Activated naive CD4-positive, alpha-beta T cell treated with Interleukin-2 at 50 U/mL for 16 hours (primary cell): ENCODE results near the gene LMO7.

Experiments used
- DNase-seq: peaks from one replicate; pipeline ENCODE4 v3.0.0-alpha.2; 2020

Gene LMO7

GRCh38 chr13:75860935-75861334, 224.8 kb downstream of the LMO7 start:
- DNase-seq: no peak

DNA sequence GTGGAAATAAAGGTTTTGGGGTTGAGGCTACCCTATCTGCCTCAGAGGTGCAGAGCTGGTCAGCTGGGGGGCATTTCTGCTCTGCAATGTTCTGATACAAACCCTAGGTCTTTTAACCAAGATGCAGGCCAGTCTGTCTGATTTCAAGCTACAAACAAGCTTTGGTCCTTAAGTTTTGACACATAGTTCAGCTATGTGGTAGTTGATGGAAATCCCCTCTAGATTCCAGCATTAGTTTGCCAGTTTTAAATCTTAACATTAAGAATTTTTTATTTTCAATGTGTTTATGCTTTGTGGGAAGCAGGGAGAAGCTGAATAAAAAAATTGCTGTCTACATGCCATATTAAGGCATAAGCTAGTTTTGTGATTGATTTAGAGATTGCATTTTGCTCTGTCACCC, 225.7 kb downstream of the LMO7 start:
- no peak for DNase-seq

- no peak for DNase-seq
Measured at GRCh38 chr13:75864718-75865117, 228.6 kb downstream of the LMO7 start.

- DNase-seq: no peak
Measured at GRCh38 chr13:75867379-75868117, 231.4 kb downstream of the LMO7 start.

DNA sequence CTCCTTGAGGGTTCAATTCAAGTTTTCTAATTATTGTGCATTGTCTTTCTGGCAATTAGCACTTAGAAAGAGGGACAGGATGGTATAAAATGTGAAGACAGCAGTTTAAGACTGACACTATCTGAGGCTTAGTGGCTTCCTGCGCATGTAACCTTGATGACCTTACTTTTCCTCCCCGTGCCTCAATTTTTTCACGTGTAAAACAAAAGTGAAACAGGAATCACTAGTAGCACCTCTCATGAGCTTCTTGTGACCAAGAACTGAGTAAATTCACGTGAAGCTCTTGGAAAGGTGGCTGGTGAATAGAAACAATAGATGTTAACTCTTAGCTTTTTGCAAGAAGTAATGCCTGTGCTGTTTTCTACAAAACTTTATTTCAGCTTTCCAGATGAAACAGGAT, 233.9 kb downstream of the LMO7 start:
- no peak for DNase-seq

DNA sequence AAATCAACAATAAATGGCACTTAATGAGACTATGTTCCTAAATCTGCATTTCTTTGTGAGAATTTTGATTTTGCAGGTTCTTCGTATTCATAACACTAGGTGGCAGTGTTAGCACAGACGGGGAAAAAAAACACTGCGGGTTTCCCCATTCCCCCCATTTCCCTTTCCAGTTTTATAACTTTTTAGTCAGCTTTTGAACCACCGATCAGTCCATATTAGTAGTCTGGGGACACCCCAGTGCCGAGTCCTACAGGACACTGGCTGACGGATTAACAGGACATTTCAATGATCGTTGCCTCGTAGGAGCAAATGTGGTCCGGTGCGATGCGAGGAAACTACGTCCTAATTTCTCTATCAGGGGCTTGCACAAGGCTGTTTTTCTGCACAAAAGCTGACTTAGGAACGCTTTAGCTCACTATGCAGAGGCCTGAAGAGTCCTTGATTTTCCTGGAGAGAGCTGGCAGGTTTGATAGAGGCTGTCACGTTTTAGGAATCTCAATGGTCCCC, 234.3 kb downstream of the LMO7 start:
- DNase-seq: peak; percentile 6

DNA sequence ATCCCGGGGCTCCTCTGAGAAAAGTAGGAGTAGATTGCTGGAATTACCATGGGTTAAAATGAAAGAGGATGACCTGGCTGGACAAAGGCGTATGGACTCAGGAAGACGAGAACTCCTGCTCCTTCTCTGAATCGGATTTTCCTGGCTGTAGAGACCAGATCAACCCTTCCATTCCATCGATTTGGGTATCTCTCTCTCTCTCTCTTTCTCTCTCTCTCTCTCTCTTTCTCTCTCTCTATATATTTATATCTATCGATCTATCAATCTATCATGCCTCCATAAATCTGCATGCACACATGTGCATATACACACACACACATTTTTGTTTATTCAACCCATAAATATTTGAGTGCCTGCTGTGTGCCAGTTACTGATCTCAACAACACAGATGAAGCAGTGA, 234.9 kb downstream of the LMO7 start:
- DNase-seq: no peak

DNA sequence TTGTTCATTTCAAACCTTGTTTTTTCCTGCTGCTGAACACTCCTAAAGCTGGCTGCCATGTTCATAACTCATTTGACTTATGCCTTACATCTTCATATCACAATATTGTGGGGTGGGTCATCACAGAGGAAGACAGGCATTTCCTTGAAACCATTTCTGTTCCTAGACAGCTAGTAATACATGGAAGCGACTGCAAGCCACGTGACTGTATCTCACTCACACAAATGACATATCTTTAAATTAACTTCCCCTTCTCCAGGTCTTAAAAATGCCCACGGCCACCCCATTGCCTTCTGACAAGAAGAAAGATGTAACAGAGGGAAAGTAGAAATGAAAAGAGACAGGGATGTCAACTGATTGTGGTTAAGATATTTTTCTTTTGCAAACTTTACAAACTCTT, 236.8 kb downstream of the LMO7 start:
- DNase-seq: no peak

- no peak for DNase-seq
Measured at GRCh38 chr13:75873494-75873893, 237.4 kb downstream of the LMO7 start.

GRCh38 chr13:75875450-75875849, 239.3 kb downstream of the LMO7 start:
- no peak for DNase-seq

GRCh38 chr13:75876142-75877050, 240.3 kb downstream of the LMO7 start:
- peak; percentile 52 for DNase-seq

DNA sequence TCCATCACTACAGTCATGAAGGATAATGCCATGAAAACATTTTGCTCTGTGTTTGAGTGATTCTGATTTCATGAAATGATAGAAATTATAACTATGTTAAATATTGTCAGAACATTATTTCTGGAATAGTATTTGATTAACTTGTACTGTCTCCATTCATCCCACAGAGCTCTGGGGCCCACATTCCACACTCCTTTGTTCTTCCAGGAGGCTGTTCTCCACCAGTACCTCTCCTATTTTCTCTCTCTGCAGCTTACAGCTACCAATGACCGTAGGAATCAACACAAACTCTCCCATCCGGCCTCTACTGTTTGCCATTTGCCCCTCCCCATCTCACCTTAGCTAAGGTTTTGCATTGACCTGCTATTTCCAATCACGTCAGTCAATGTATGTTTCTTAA, 240.9 kb downstream of the LMO7 start:
- DNase-seq: no peak

- no peak for DNase-seq
Measured at GRCh38 chr13:75879656-75880055, 243.5 kb downstream of the LMO7 start.

DNA sequence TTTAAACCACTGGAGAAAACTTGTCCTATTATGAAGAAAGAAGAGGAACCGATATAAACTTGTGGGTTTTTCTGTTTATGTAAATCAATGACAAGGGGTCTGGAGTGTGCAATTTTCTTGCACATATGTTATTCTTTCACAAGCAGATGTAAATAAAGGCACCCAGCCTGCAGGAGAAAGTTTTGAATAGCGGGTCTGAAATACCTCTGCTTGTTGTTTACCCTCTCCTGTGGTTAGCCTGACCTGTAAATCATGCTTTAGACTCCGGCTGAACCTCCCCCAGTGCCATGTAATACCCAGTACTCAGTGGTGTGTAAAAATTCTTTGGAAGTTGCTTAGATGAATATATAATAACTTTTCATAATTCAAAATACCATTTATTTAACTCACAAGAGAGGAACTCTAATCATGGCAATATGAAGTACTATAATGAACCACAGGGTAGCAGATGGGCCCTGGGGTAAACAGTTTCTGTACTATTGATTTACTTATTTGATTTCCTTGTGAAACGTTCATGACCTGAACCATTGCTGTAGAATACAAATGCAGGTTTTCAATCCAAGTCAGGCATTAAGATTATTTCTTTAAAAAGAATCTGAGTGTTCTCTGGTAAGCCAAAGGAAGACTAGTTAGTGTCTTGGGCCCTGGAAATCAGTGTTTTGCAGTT, 245.1 kb downstream of the LMO7 start:
- DNase-seq: no peak

DNA sequence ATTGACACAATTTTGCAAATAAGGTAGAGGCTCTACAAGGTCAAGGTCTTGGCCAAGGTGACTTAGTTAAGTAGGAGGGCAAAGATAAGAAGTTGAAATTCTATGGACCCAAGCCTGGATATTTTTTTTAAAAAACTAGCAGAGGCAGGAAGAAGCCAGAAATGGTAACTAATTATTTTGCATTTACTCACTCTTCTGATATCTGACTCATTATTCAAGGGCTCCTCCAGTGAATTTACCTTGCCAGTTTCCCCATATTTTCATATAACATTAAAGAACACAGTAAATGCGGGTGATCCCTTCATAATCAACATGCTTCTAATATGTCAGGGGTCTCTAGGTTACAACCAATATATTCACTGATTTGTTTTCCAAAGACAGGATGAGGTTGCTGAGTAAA, 246.1 kb downstream of the LMO7 start:
- no peak for DNase-seq

DNA sequence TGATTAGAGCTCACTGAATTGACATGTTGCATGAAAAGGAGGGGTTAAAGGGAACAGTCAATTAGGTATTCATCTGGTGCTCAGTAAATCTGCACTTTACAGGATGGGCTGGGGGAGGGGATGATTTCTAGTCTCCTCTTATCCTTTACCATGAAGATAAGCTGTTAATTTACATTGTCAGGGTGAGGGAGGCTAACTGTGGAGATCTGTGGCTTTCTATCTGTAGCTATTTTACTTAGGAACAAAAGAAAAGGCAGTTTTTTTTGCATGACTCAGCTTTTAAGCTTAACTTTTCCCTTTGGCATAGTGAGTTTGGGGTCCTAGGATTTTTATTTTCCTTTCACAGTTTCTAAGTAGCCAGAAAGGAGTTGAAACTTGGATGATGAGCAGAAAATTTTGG, 253.3 kb downstream of the LMO7 start:
- no peak for DNase-seq

DNA sequence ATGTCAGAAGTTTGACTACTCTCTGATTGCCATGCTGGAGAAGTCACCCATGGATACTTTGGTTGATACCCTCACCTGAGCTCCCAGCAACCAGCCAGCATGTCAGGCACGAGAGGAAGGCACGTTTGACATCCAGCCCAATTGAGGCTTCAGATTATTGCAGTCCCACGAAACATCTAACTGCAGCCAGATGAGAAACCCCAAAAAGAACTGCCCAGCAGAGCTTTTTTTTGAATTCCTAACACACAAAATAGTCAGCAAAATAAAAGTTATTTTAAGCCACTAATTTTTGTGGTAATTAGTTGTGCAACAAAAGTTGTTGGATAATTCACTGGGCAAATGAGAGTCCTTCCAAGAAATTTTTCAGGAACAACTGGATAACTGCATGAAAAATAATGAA, 259.0 kb downstream of the LMO7 start:
- no peak for DNase-seq

GRCh38 chr13:75896271-75896670, 260.1 kb downstream of the LMO7 start:
- DNase-seq: no peak

- no peak for DNase-seq
Measured at GRCh38 chr13:75897386-75897785, 261.3 kb downstream of the LMO7 start.

- no peak for DNase-seq
Measured at GRCh38 chr13:75901501-75901900, 265.4 kb downstream of the LMO7 start.

- DNase-seq: no peak
Measured at GRCh38 chr13:75902166-75903104, 266.3 kb downstream of the LMO7 start.

DNA sequence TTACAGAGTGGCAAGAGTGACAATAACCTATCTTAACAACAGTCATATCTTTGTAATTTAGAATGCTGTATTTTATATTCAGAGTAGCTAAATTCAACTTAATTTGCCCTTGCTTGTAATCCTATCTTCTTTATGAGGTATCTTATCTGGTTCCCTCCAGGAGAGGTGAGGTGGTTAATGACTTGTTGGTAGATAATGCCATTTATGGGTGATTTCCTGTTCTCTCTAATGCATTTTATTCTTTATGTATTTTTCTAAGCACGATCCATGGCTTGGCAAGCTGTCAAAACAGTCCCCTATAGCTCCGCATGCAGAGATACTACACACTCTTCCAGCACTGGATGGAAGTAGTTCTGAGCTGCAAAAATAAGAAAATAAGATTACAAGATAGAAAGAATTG, 267.9 kb downstream of the LMO7 start:
- DNase-seq: no peak
